GM06990 (cell line): ENCODE data around the gene INPPL1.

ENCODE experiments used
- DNase-seq: peaks from one replicate; pipeline ENCODE4 v3.0.0-alpha.2; 2011; ENCODE audit not compliant: insufficient read length; ENCODE audit errors: extremely low read depth
- H3K27me3 ChIP-seq: replicated peaks from 2 replicates; pipeline ENCODE4 v1.6.0; 2011; ENCODE audit warnings: low read length; ENCODE audit not compliant: control insufficient read depth, insufficient read depth
- H3K36me3 ChIP-seq: 2 replicates; pipeline ENCODE4 v1.5.1; 2011; ENCODE audit warnings: low read length; ENCODE audit not compliant: control insufficient read depth, insufficient read depth
- H3K4me3 ChIP-seq: replicated peaks from 2 replicates; pipeline ENCODE4 v1.5.1; 2011; ENCODE audit warnings: low read depth, mild to moderate bottlenecking, control low read depth, low read length
- CTCF ChIP-seq: IDR thresholded peaks from 2 replicates; pipeline ENCODE4 v1.5.1; 2011; ENCODE audit warnings: low read length, control low read depth, mild to moderate bottlenecking, inconsistent platforms; ENCODE audit not compliant: insufficient read depth, poor library complexity, severe bottlenecking

Gene INPPL1

GRCh38 chr11:72249961-72250360 lies 25.4 kb downstream of the INPPL1 start:
- no peaks in the 10 kb centered on the region for H3K36me3 ChIP-seq
- peaks cover 1% of the 10 kb centered on the region; the same call in 1 of the 2 replicates for H3K27me3 ChIP-seq

GRCh38 chr11:72250661-72251464 lies 26.3 kb downstream of the INPPL1 start:
- no peak overlapping the region for H3K4me3 ChIP-seq
- no peak for DNase-seq
- TF ChIP-seq CTCF = no peak
- H3K27me3 ChIP-seq = 0 out of 2 replicates have a peak, but pooled peaks cover 1% of the 10 kb centered on the region
- no peaks in the 10 kb centered on the region for H3K36me3 ChIP-seq

More at GRCh38 chr11:72249961-72250360, 25.4 kb downstream of the INPPL1 start:
- DNase-seq = no peak
- TF ChIP-seq CTCF = no peak
- H3K4me3 ChIP-seq = no peak overlapping the region

- Histone ChIP-seq H3K4me3 (no peak overlapping the region), H3K36me3 (no peaks in the 10 kb centered on the region), H3K27me3 (no peaks in the 10 kb centered on the region)
- DNase-seq = no peak
- no peak for TF ChIP-seq CTCF
Measured at GRCh38 chr11:72251614-72252013, 27.0 kb downstream of the INPPL1 start.

GRCh38 chr11:72253392-72253791 lies 28.8 kb downstream of the INPPL1 start:
- TF ChIP-seq CTCF = no peak
- no peak overlapping the region for H3K4me3 ChIP-seq
- DNase-seq = no peak

GRCh38 chr11:72254299-72254993 lies 29.9 kb downstream of the INPPL1 start:
- TF ChIP-seq CTCF = no peak
- Histone ChIP-seq H3K36me3 (no peaks in the 10 kb centered on the region), H3K4me3 (no peak overlapping the region), H3K27me3 (no peaks in the 10 kb centered on the region)
- DNase-seq = no peak

More at GRCh38 chr11:72253392-72253791, 28.8 kb downstream of the INPPL1 start:
- H3K36me3 ChIP-seq = no peaks in the 10 kb centered on the region
- no peaks in the 10 kb centered on the region for H3K27me3 ChIP-seq
